HEK293 (cell line): ENCODE results near the gene GLOD4.

Source experiments
- KLF10 ChIP-seq: fragments of 450-650 bp; IDR thresholded peaks from 2 replicates; pipeline ENCODE4 v1.5.1; 2018; ENCODE audit warnings: missing biosample characterization, mild to moderate bottlenecking, missing genetic modification characterization
- KLF8 ChIP-seq: fragments of 450-650 bp; formaldehyde crosslinking; IDR thresholded peaks from 2 replicates; pipeline ENCODE4 v1.5.1; 2016; ENCODE audit warnings: missing biosample characterization, missing genetic modification characterization
- MYNN ChIP-seq: fragments of 450-650 bp; formaldehyde crosslinking; IDR thresholded peaks from 2 replicates; pipeline ENCODE4 v1.5.1; 2016; ENCODE audit warnings: missing biosample characterization, missing genetic modification characterization, borderline replicate concordance
- REPIN1 ChIP-seq: fragments of 450-650 bp; formaldehyde crosslinking; IDR thresholded peaks from 2 replicates; pipeline ENCODE4 v1.5.1; 2017; ENCODE audit warnings: missing biosample characterization, missing genetic modification characterization, low read depth
- YY2 ChIP-seq: fragments of 450-650 bp; formaldehyde crosslinking; IDR thresholded peaks from 2 replicates; pipeline ENCODE4 v1.5.1; 2016; ENCODE audit warnings: missing biosample characterization, missing genetic modification characterization
- ZBTB1 ChIP-seq: fragments of 450-650 bp; formaldehyde crosslinking; IDR thresholded peaks from 2 replicates; pipeline ENCODE4 v1.5.1; 2016; ENCODE audit warnings: missing biosample characterization, missing genetic modification characterization
- ZBTB11 ChIP-seq: fragments of 450-650 bp; formaldehyde crosslinking; conservative IDR thresholded peaks from 2 replicates; pipeline ENCODE4 v1.5.1; 2016; ENCODE audit warnings: low read depth, missing biosample characterization, missing genetic modification characterization
- ZBTB20 ChIP-seq: fragments of 450-650 bp; formaldehyde crosslinking; IDR thresholded peaks from 2 replicates; pipeline ENCODE4 v1.5.1; 2016; ENCODE audit warnings: missing biosample characterization, missing genetic modification characterization
- ZBTB7A ChIP-seq: fragments of 450-650 bp; formaldehyde crosslinking; IDR thresholded peaks from 2 replicates; pipeline ENCODE4 v1.5.1; 2016; ENCODE audit warnings: low read depth, missing biosample characterization, missing genetic modification characterization
- ZBTB8A ChIP-seq: fragments of 450-650 bp; formaldehyde crosslinking; IDR thresholded peaks from 2 replicates; pipeline ENCODE4 v1.5.1; 2016; ENCODE audit warnings: missing biosample characterization, missing genetic modification characterization
- ZFP69B ChIP-seq: fragments of 450-650 bp; formaldehyde crosslinking; IDR thresholded peaks from 2 replicates; pipeline ENCODE4 v1.5.1; 2016; ENCODE audit warnings: missing biosample characterization, missing genetic modification characterization
- ZNF121 ChIP-seq: fragments of 450-650 bp; formaldehyde crosslinking; IDR thresholded peaks from 2 replicates; pipeline ENCODE4 v1.5.1; 2016; ENCODE audit warnings: missing biosample characterization, missing genetic modification characterization
- ZNF132 ChIP-seq: fragments of 450-650 bp; formaldehyde crosslinking; IDR thresholded peaks from 2 replicates; pipeline ENCODE4 v1.5.1; 2017; ENCODE audit warnings: missing biosample characterization, missing genetic modification characterization, borderline replicate concordance
- ZNF146 ChIP-seq: fragments of 450-650 bp; formaldehyde crosslinking; IDR thresholded peaks from 2 replicates; pipeline ENCODE4 v1.5.1; 2016; ENCODE audit warnings: missing biosample characterization, missing genetic modification characterization
- ZNF169 ChIP-seq: fragments of 450-650 bp; formaldehyde crosslinking; IDR thresholded peaks from 2 replicates; pipeline ENCODE4 v1.5.1; 2016; ENCODE audit warnings: missing biosample characterization, missing genetic modification characterization
- ZNF211 ChIP-seq: fragments of 450-650 bp; formaldehyde crosslinking; IDR thresholded peaks from 2 replicates; pipeline ENCODE4 v1.5.1; 2016; ENCODE audit warnings: low read depth, missing biosample characterization, missing genetic modification characterization
- ZNF214 ChIP-seq: fragments of 450-650 bp; formaldehyde crosslinking; IDR thresholded peaks from 2 replicates; pipeline ENCODE4 v1.5.1; 2017; ENCODE audit warnings: missing biosample characterization, mild to moderate bottlenecking, missing genetic modification characterization, borderline replicate concordance
- ZNF324 ChIP-seq: fragments of 450-650 bp; formaldehyde crosslinking; IDR thresholded peaks from 2 replicates; pipeline ENCODE4 v1.5.1; 2016; ENCODE audit warnings: missing biosample characterization, missing genetic modification characterization
- ZNF341 ChIP-seq: fragments of 450-650 bp; formaldehyde crosslinking; IDR thresholded peaks from 2 replicates; pipeline ENCODE4; 2016; ENCODE audit warnings: low read depth, missing biosample characterization, missing genetic modification characterization
- ZNF433 ChIP-seq: fragments of 450-650 bp; formaldehyde crosslinking; IDR thresholded peaks from 2 replicates; pipeline ENCODE4 v1.5.1; 2016; ENCODE audit warnings: missing biosample characterization, missing genetic modification characterization, low read depth
- ZNF521 ChIP-seq: fragments of 450-650 bp; formaldehyde crosslinking; IDR thresholded peaks from 2 replicates; pipeline ENCODE4 v1.5.1; 2017; ENCODE audit warnings: missing biosample characterization, mild to moderate bottlenecking, missing genetic modification characterization
- ZNF529 ChIP-seq: fragments of 450-650 bp; formaldehyde crosslinking; IDR thresholded peaks from 2 replicates; pipeline ENCODE4 v1.5.1; 2017; ENCODE audit warnings: missing genetic modification characterization, missing biosample characterization; ENCODE audit not compliant: insufficient replicate concordance
- ZNF530 ChIP-seq: fragments of 450-650 bp; formaldehyde crosslinking; IDR thresholded peaks from 2 replicates; pipeline ENCODE4 v1.5.1; 2016; ENCODE audit warnings: low read depth, missing biosample characterization, missing genetic modification characterization
- ZNF549 ChIP-seq: fragments of 450-650 bp; IDR thresholded peaks from 2 replicates; pipeline ENCODE4 v1.5.1; 2018; ENCODE audit warnings: missing biosample characterization, missing genetic modification characterization, mild to moderate bottlenecking, inconsistent platforms, moderate library complexity
- ZNF555 ChIP-seq: fragments of 450-650 bp; formaldehyde crosslinking; conservative IDR thresholded peaks from 2 replicates; pipeline ENCODE4 v1.5.1; 2017; ENCODE audit warnings: missing biosample characterization, mild to moderate bottlenecking, missing genetic modification characterization, inconsistent platforms
- ZNF561 ChIP-seq: fragments of 450-650 bp; IDR thresholded peaks from 2 replicates; pipeline ENCODE4 v1.5.1; 2018; ENCODE audit warnings: missing biosample characterization, missing genetic modification characterization, borderline replicate concordance
- ZNF580 ChIP-seq: fragments of 450-650 bp; formaldehyde crosslinking; IDR thresholded peaks from 2 replicates; pipeline ENCODE4 v1.5.1; 2016; ENCODE audit warnings: missing biosample characterization, missing genetic modification characterization
- ZNF600 ChIP-seq: fragments of 450-650 bp; formaldehyde crosslinking; IDR thresholded peaks from 2 replicates; pipeline ENCODE4 v1.5.1; 2016; ENCODE audit warnings: missing biosample characterization, missing genetic modification characterization
- ZNF654 ChIP-seq: fragments of 450-650 bp; formaldehyde crosslinking; IDR thresholded peaks from 2 replicates; pipeline ENCODE4 v1.5.1; 2016; ENCODE audit warnings: low read depth, missing biosample characterization, missing genetic modification characterization
- ZNF704 ChIP-seq: fragments of 450-650 bp; formaldehyde crosslinking; IDR thresholded peaks from 2 replicates; pipeline ENCODE4 v1.5.1; 2016; ENCODE audit warnings: missing biosample characterization, missing genetic modification characterization
- ZNF747 ChIP-seq: fragments of 450-650 bp; formaldehyde crosslinking; IDR thresholded peaks from 2 replicates; pipeline ENCODE4 v1.5.1; 2016; ENCODE audit warnings: missing biosample characterization, missing genetic modification characterization
- ZNF777 ChIP-seq: fragments of 450-650 bp; formaldehyde crosslinking; IDR thresholded peaks from 2 replicates; pipeline ENCODE4 v1.5.1; 2017; ENCODE audit warnings: missing biosample characterization, missing genetic modification characterization, borderline replicate concordance
- ZNF837 ChIP-seq: fragments of 450-650 bp; formaldehyde crosslinking; IDR thresholded peaks from 2 replicates; pipeline ENCODE4 v1.5.1; 2016; ENCODE audit warnings: missing biosample characterization, missing genetic modification characterization
- TF ChIP-seq, protein P1 (sequence below): fragments of 450-650 bp; formaldehyde crosslinking; IDR thresholded peaks from 2 replicates; pipeline ENCODE4 v1.5.1; 2016; ENCODE audit warnings: missing biosample characterization, missing genetic modification characterization

The GLOD4 gene

DNA sequence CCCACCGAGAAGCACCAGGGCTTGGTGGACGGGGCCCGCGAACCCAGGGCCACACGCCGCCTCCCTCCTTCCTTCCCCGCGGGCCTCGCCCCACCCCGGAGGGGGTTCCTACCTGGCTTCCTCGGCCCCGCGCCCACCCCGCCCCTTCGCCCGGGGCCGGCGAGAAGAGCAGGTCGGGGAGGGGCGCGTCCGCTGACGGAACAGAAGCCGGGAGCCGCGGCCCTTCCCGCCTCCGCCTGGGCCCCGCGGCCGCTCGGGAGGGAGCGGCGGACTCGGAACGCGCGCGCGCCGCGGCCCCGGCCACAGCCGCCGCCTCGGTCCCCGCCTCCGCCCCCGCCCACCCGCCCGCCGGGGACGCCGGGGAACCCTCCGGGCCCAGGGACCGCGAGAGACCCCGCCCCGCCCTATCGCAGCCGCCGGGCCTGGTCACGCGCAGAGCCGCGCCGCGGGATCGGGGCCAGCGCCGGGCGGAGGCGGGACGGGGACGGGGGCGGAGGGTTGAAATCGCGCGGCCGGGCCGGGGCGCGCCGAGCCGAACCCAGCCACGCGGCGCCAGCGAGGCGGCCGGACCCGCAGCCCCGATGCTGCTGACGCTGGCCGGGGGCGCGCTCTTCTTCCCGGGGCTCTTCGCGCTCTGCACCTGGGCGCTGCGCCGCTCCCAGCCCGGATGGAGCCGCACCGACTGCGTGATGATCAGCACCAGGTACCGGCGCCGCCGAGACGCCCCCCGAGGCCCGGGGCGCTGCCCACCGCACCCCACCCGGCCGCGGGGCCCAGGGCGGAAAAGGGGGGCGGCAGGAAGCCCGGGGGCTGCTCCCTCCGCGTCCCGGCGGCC lies 49.8 kb downstream of the GLOD4 start, which contains the start of gene TLCD3A (continued):
- TF ChIP-seq ZNF521 (tag by site-specific recombination) = no peak
- TF ChIP-seq ZNF654 (tag by site-specific recombination) = no peak
- TF ChIP-seq ZNF549 (tag by site-specific recombination) = no peak
- TF ChIP-seq ZBTB1 (tag by site-specific recombination) = no peak
- TF ChIP-seq ZNF600 (tag by site-specific recombination) = 0 out of 2 replicates have a peak, but pooled peaks have one; percentile 18
- TF ChIP-seq ZBTB20 = peak; percentile 92
- no peak for TF ChIP-seq ZNF214
- TF ChIP-seq KLF8 (tag by site-specific recombination) = peak; percentile 69; the same call in 1 of the 2 replicates
- TF ChIP-seq ZNF324 (tag by site-specific recombination) = peak; percentile 39; the same call in 1 of the 2 replicates
- no peak for TF ChIP-seq ZNF433 (tag by site-specific recombination)
- no peak for TF ChIP-seq ZNF211 (tag by site-specific recombination)
- TF ChIP-seq ZNF169 (tag by site-specific recombination) = no peak
- peak; percentile 93 for TF ChIP-seq ZNF341 (tag by site-specific recombination)
- peak; percentile 32; the same call in 1 of the 2 replicates for TF ChIP-seq KLF10 (tag by site-specific recombination)
- no peak for TF ChIP-seq ZNF555 (tag by site-specific recombination)
- TF ChIP-seq ZNF529 (tag by site-specific recombination) = no peak
- no peak for TF ChIP-seq REPIN1 (tag by site-specific recombination)
- no peak; the same call in 1 of the 2 replicates for TF ChIP-seq ZNF777 (tag by site-specific recombination)
- peak; percentile 41; the same call in 1 of the 2 replicates for TF ChIP-seq ZBTB7A
- TF ChIP-seq ZNF580 (tag by site-specific recombination) = 0 out of 2 replicates have a peak, but pooled peaks have one; percentile 11
- no peak for TF ChIP-seq MYNN (tag by site-specific recombination)
- peak; percentile 33; the same call in 1 of the 2 replicates for TF ChIP-seq ZBTB8A (tag by site-specific recombination)
- TF ChIP-seq, protein P1, sequence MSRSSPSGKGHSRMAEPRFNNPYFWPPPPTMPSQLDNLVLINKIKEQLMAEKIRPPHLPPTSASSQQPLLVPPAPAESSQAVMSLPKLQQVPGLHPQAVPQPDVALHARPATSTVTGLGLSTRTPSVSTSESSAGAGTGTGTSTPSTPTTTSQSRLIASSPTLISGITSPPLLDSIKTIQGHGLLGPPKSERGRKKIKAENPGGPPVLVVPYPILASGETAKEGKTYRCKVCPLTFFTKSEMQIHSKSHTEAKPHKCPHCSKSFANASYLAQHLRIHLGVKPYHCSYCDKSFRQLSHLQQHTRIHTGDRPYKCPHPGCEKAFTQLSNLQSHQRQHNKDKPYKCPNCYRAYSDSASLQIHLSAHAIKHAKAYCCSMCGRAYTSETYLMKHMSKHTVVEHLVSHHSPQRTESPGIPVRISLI = no peak
- TF ChIP-seq ZNF747 (tag by site-specific recombination) = no peak
- TF ChIP-seq ZNF121 (tag by site-specific recombination) = no peak
- TF ChIP-seq YY2 = no peak
- TF ChIP-seq ZNF704 (tag by site-specific recombination) = no peak
- no peak for TF ChIP-seq ZNF132
- TF ChIP-seq ZFP69B = no peak
- TF ChIP-seq ZBTB11 = 0 out of 2 replicates have a peak, but pooled peaks have one; percentile 31
- TF ChIP-seq ZNF530 (tag by site-specific recombination) = no peak
- TF ChIP-seq ZNF146 (tag by site-specific recombination) = no peak; the same call in 1 of the 2 replicates
- peak; percentile 63 for TF ChIP-seq ZNF561 (tag by site-specific recombination)
- no peak for TF ChIP-seq ZNF837
